HG03565 (cell line): ENCODE measurements around the gene MRRF.
"Not testable (repeated sequence)": the region's sequence is repeated elsewhere in the genome, so short reads cannot be mapped to it uniquely, and the experiment has no call there.

Experiments used
- ATAC-seq: cut with Tn5 transposase; IDR thresholded peaks from one replicate; pipeline ENCODE4 v1.9.1; 2021; ENCODE audit warnings: mild to moderate bottlenecking, moderate library complexity; ENCODE audit not compliant: unreplicated experiment

The MRRF gene

DNA sequence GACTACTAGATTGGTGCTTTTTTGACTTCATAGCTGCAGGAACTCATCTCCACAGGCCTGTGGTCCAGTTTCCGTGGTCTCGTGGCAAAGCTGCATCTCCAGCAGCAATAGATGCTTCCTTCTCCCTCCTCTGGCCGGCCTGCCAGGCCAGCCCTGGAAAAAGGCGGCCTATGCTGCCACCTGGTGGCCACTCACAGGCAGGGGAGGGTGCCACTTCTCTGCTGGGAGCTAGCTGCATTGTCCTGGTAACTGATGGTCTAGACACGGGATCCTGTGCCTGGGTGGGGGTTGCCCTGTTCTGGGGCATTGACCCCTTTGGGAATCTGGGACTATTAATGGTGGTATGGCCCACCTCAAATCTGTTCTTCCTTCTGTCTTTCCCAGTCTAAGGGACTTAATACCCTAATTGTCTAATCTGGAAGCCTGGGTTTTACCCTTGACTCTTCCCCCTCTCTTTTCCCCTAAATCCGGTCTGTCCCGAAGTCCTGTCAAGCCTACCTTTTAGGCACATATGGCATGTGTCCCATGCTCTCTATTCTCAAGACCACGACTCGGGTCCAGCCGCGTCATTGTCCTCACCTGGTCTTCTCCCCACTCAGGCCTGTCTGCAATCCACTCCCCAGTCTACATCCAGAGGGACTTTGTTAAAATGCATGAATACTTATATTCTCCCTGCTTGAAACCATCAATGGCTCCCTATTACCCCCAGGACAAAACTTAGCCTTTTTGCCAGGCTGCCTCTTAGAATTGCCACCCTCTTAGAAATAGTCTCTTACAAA is 86.1 kb downstream of the MRRF start:
- peak; percentile 84 for ATAC-seq

DNA sequence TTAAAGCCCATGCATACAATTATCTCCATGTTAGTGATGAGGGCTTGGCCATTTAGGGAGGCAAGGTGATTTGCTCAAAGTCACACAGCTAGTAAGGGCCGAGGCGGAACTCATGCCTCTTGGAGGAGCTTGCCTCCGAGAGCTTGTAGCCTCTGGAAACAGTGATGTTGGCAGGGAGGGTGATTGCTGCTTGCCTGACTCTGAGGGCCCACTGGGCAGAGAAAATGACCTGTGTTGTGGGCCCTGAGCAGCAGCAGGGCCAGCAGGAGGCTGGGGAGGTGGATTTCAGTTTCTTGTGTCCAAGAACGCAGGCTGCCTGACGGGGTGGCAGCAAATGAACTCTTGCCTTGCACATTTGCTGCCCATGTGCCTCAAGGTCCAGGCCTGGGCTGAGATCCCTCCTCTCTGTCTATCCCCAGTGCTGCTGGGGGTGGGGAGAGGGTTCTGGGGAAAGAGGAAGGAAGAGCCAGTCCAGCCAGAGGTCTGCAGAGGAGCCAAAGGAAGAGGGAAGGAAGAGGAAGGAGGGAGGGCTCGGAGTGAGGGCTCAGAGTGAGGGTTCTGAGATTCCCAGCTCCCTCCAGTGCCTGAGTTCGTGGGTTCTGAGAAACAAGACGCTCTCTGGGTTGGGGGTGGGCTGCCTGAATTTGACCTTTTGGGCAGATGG is 90.0 kb downstream of the MRRF start:
- ATAC-seq: no peak

DNA sequence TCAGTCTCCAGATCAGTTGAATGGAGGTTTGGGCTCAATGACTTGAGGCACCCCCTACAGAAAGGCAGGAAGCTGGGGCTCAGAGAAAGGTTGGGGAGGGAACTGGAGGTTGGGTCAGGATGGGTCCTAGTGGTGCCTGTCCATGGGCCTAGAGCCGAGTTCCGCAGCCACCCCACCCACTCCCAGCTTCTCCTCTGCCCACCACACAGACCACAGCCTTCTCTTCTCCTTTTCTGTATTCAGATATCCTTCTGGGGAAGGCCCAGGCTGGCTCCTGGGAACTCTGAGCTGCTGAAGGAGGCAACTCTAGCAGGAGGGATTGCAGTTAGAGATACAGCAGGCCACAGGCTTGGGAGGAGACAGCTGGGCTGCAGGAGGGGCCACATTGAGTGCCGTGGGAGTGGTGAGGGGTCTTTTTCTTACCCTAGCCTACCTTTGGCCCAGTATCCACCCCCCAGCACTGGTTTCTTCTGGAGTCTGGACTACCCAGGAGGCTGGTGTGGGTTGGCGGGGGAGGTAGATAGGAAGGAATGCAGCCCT is 90.7 kb downstream of the MRRF start:
- no peak for ATAC-seq

DNA sequence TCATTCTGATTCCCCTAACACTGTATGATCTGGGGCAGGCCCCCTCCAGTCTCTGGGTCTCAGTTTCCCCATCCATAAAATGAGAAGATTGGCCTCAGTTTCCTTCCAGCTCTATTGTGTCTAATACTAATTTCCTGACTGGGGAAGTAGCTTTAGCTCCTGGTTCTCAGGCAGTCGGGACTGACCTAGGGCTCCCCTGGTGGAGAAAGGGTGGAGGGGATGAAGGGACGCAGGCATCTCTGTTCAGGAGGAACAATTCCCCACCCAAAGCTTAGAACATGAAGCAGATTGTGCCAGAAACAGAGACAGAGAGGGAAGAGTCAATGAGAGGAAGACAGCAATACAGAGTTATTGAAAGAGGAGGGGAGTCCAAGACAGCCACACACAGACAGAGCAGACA is 91.9 kb downstream of the MRRF start:
- ATAC-seq: no peak

DNA sequence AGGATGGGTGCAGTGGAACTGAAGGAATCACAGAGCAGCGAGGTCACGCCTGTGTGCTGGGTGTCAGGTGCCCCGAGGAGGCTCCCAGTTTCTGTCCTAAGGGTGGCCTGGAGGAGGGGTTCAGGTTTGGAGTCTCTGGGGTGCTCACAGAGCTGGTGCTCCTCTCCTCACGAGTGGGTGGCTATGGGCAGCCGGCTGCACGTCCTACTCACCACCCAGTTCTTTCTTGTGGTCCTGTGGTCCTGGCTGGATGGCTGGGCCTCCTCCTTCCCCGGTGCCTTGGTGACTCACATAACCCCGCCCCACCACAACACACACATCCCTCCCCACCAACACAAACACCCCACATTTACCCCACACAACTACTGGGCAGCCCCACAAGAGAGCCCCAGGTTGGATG is 96.2 kb downstream of the MRRF start:
- no peak for ATAC-seq

DNA sequence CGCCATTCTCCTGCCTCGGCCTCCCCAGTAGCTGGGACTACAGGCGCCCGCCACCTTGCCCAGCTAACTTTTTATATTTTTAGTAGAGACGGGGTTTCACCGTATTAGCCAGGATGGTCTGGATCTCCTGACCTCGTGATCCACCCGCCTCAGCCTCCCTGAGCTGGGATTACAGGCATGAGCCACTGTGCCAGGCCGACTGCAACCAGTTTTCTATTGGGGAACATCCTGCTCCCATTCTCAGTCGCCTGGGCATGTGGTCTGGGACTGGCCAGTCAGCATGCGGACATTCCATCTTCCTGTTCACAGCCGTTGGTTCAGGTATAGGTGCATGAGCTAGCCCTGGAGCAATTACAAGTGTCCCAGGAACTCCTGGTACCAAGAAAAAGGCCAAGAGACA is 98.4 kb downstream of the MRRF start:
- not testable (repeated sequence) for ATAC-seq

DNA sequence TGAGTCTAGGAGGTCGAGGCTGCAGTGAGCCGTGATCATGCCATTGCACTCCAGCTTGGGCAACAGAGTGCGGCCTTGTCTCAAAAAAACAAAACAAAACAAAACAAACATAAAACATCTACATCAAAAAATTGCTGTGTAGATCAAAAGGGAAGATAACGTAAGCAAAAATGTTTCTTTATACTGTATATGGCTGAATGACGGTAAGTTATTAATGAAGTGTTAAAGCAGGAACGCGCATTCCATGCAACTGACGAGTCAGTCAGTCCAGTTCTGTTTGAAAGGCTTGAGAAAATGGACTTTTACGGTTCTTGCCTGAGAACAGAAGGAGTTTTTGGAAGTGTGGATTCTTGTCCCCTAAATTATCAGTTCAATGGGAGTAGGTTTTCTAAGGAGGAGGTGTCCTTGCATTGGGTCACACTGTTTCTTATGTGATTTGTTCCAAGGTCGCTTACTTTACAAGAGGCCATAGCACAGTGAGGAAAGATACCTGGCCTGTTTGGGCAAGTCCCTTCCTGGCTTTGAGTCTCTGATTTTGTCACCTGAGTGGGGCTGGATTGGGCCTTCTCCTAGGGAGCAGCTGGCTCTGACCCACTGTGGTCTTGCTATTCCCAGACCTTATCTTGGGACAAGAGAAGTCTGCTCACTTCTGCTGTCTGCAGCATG is 99.6 kb downstream of the MRRF start:
- no peak for ATAC-seq

DNA sequence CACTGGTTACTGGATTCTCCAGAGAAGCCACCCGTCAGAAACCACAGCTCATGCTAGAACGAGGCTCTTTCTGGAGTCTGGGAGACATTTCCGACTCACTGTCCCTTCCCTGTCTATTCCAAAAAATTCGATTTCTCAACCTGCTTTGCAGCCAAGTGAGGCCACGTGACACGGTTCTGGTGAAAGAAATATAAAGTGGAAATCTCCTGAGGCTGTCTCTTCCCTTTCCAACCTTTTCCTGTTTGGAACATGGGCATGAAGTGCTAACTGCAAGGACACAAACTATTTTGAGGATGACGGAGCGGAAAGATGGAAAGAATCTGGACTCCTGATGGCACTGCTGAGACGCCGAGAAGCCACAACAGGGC is 100.1 kb downstream of the MRRF start:
- no peak for ATAC-seq

DNA sequence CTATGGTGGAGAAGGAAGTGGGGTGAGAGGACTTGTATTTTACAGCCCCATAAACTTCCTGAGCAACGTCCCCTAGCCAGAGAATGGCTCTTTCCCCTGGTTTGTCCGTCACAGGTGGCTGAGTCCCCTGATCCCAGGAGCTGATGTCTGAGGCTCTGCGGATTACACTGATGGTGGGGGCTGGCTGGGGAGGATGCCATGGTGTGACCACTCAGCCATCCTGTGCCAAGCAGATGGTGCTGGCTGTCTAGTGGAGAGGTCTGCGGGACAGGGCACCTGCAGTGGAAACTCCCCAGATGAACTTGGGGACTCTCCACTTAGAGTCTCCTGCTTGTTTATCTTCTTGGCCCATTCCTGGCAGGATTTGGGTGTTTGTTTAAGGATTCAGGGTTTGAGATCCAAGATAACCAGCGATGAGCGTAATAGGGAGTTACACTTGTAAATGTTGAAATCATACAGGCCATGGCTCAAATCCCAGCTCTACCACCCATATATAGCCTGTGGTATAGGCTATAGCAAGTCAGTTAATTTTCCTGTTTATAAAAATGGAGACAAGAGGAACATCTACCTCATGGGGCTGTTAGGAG is 101.5 kb downstream of the MRRF start:
- no peak for ATAC-seq

DNA sequence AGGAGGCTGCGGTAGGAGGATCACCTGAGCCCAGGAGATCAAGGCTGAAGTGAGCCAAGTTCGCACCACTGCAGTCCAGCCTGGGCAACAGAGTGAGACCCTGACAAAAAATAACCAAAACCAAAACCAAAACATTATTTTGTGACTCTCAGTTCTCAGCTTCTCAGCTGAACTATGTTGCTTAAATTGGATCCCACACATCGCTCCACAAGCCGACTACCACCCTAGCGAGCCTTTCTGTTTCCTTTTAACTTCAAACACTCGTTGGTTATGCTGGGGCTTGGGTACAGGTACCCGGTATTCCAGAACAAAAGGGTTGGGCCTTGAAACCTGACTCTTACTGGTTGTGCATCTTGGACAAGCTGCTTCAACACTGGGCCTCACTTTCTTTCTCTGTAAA is 102.4 kb downstream of the MRRF start:
- no peak for ATAC-seq

DNA sequence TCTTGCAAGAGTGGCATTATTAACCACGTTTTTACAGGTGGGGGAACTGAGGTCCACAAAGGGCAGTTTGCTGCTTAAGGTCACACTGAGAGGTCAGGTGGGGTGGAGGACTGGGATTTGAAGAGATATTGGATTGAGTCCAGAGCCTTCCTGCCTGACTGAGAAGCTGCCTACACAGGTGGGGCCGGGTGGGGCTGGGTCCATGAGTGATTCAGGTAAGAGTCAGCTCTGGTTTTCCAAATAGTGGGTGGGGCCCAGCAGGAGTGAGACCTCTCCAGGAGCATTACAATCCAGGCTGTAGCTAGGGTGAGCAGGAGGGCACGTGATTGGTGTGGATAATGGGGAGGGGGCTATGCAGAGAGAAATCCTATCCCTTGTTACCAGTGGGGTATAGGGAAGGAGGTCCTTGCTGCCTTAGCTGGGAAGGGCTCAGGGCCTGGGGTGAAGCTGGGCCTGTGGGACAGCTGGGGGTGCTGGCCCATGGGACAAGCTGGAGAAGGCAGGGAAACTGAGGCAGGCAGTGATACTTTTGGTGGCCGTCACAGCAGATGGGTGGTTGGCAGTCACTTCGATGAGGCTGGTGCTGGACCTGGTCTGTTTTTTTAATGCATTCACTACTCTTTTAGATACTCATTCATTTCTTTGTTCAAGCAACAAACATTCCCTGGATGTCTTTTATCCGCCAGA is 103.2 kb downstream of the MRRF start:
- no peak for ATAC-seq

DNA sequence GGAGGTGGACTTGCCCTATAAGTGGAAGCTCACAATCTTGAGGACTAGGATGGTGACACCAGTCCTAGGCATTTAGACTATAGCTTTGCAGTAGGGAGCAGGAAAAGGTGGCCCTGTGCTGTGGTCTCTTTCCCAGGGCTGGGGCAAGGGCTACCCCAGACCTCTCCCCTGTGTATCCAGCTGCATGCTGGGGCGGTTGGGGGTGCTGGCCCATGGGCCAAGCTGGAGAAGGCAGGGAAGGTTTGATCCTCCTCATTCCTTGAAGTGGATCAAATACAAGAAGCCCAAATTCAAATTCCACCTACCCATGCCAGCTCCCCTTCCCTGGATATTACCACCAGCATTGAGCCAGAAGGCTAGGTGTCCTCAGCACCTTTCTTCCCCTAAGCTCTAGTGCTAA is 104.0 kb downstream of the MRRF start:
- no peak for ATAC-seq

DNA sequence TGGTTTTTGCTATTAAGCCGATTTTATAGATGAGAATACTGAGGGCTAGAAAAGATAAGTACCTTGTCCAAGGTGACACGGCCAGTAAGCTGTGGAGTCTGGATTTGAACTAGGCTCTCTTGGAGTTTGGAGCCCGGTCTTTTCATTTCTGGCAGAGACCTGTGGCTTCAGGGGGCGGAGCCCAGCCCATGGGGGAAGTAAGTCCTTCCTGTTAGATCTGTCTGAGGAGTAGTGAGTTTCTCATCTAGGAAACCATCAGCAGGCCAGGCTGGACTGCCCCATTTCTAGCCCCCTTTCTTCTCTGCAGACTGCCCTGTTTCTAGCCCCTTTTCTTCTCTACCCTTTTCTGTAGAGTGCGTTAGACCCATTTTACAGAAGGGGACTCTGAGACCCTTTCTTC is 105.6 kb downstream of the MRRF start:
- ATAC-seq: no peak

DNA sequence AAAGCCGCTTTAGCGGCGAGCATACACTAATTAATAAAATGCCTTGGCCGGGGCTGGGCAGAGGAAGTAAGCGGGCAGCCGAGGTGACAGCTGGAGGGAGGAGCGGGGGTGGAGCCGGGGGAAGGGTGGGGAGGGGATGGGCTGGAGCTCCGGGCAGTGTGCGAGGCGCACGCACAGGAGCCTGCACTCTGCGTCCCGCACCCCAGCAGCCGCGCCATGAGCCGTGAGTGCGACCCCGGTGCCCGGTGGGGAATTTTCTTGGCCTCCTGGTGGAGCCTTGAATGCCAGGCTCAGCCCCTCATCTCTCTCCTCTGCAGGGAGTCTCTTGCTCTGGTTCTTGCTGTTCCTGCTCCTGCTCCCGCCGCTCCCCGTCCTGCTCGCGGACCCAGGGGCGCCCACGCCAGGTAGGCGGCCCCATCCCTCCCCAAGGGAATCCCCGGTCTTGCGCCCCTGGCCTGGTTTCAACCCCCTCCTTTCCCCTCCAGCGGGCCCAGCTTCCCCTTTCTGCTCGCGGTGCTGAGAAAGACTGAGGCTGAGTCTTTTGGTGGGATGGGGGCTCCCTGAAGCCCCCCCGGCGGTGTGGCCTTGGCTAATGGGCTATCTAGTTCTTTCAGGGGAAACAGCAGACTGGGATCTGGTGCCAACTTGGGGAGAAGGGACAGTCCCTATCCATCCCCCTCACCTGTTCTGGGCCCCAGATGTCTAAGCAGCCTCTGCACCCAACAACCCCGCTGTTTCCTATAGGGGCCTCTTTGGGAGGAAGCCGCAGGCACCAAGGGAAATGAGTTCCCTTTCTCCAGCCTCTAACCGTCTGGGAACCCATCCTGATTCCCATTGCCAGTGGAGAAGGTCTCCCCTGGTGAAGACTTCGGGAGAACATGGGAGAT is 106.4 kb downstream of the MRRF start, which contains the start of gene PTGS1:
Gene PTGS1, plus strand, starts transcription at position 156 of the 887 bp plus-strand sequence. Its CDS starts 61 bp downstream, at position 217.
- ATAC-seq: no peak

DNA sequence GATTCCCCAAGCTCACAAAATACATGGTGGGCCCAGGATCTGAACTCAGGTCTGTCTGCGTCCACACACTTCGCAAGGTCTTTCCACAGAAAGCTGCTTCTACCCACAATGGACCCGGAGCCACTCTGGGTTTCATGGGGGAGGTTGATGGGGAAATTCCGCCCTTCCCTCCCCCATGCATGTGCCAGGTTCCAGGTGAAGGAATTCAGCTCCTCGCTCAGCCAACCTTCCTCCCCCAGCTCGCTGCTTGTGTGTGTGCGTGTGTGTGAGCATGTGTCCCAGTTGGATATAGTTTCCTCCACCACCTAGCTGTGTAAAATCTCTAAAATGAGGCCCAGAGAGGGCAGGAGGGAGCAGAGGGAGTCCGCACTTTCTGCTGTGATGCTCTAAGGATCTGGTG is 107.2 kb downstream of the MRRF start:
- ATAC-seq: no peak

DNA sequence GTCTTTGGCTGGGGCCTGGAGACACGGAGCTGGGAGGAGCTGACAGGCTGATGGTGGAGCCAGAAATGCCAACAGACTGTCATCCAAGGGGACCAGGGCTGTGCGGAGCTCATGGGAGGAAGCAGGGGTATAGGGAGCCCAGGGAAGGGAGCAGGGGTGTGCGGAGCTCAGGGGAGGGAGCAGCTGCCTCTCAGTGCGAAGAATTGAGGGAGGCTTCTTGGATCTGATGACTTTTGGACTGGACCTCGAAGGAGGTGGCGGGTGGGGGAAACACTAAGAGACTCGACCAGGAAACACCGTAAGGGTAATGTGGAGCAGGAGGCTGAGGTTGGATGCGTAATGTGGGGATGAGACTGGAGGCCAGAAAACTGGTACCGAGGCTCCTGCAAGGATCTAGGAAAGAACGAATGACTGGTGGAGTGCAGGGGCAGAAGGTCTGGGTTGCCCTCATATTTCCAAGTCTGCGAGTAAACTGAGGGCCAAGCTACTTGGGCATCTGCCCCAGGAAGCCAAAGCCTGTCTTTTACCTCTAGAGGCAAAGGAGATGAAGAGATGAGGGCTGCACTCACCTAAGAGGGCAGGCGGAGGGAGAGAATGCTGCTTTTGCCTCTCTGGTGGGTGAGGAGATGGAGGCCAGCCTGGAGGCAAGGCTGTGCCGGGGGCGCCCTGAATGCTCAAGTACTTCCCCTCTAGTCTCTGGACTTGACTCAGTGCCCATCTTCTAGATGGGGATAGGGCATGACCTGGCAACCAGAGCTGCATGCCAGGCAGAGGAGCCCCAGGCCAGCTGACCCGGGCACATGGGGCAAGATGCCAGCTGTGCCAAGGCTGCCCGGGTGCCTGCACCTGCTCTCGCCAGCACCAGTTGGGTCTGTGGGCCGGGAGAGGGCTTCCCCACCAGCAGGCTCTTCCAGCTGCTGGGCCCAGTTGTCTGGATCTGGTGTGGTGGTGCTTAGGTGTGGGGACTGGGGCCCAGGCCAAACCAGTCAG is 108.5 kb downstream of the MRRF start:
- no peak for ATAC-seq

DNA sequence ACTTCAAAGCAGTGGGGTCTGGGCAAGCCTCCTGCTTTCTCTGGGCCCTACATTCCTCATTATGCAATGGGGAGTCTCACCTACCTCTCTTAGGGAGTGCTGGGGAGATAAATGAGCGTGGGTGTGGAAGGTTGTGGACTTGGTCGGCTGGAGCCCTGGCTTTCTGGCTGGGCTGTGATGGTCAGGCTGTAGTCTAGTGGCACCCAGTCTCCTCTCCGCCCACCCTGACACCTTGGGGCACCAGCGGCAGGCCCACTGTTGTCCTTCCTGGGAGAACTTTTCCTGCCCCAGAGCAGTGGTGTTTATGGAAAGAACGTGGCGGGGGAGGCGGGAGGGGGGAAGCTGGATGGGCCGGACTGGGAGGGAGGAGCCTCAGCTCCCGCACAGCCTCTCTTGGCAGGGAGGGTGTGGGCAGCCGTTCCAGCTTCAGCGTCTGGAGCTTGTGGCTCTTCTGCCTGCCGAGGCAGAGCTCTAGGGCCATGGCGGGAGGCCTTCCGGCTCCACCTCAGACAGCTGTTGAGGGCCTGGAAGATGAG is 110.3 kb downstream of the MRRF start:
- no peak for ATAC-seq

DNA sequence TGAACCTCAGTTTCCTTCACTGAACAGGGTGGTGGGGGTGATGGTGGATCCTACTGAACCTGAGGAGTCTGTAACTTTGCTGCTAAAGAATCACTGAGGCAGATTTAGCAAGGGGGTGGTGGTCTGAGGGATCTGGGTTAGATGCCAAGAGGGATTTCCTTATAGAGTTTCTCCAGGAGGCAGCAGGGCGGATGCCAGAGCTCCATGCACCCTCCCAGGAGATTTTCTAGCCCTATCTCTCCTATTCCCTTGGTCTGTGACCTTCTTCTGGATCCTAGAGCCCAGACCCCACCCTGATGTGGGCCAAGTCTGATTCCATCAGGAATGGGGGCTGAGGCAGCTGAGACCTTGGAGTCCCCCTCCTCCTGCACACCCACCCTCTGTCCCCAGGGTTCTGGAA is 112.1 kb downstream of the MRRF start:
- no peak for ATAC-seq
